ENCODE data around the gene FAM174C. TPM values are rescaled to one million over a fixed set of nuclear protein-coding genes. Genes with fewer than 3 reads are reported as not detected.

The FAM174C gene
- total and polyA plus RNA-seq, 2 donors from 2014 or later = 35.3 to 94.7 TPM

GRCh38 chr19:1321539-1321938, 46.2 kb downstream of the FAM174C start:
- no peaks in the 10 kb centered on the region for H3K27me3 ChIP-seq (ENCODE audit: control insufficient read depth, insufficient read depth, low read length)
- H3K9me3 ChIP-seq (ENCODE audit: control insufficient read depth in 2 of 3, insufficient read depth in 1 of 3, low read length in 3 of 3) = no peaks in the 10 kb centered on the region
- no peak for TF ChIP-seq CTCF (IDR thresholded peaks at IDR 0.05; ENCODE audit: borderline replicate concordance, extremely low read depth, insufficient read depth)
- H3K36me3 ChIP-seq (ENCODE audit: control insufficient read depth in 2 of 3, insufficient read depth in 3 of 3, low read length in 3 of 3) = no peaks in the 10 kb centered on the region
- H3K9ac ChIP-seq (ENCODE audit: low read length in 3 of 3) = no peak overlapping the region
- intact Hi-C loops (cut with DNase I) = no loop called here
- no peaks in the 10 kb centered on the region for H3K4me1 ChIP-seq (ENCODE audit: control insufficient read depth in 2 of 3, insufficient read depth in 2 of 3, low read depth in 1 of 3, low read length in 3 of 3)
- DNase-seq = no peak
- H3K4me3 ChIP-seq (ENCODE audit: low read length in 3 of 3) = no peak overlapping the region
- H3K27ac ChIP-seq (ENCODE audit: low read depth in 2 of 2, low read length in 2 of 2) = no peak overlapping the region
- no peak for FAIRE-seq

- no peak overlapping the region for H3K9ac ChIP-seq (ENCODE audit: low read length in 3 of 3)
- intact Hi-C loops (cut with DNase I) = no loop called here
- FAIRE-seq (no peak), DNase-seq (no peak)
- TF ChIP-seq CTCF (IDR thresholded peaks at IDR 0.05; ENCODE audit: borderline replicate concordance, extremely low read depth, insufficient read depth) = no peak
- no peaks in the 10 kb centered on the region for H3K27me3 ChIP-seq (ENCODE audit: control insufficient read depth, insufficient read depth, low read length)
- H3K4me3 ChIP-seq (ENCODE audit: low read length in 3 of 3) = no peak overlapping the region
- no peak overlapping the region for H3K27ac ChIP-seq (ENCODE audit: low read depth in 2 of 2, low read length in 2 of 2)
- H3K36me3 ChIP-seq (ENCODE audit: control insufficient read depth in 2 of 3, insufficient read depth in 3 of 3, low read length in 3 of 3) = no peaks in the 10 kb centered on the region
- no peaks in the 10 kb centered on the region for H3K4me1 ChIP-seq (ENCODE audit: control insufficient read depth in 2 of 3, insufficient read depth in 2 of 3, low read depth in 1 of 3, low read length in 3 of 3)
- no peaks in the 10 kb centered on the region for H3K9me3 ChIP-seq (ENCODE audit: control insufficient read depth in 2 of 3, insufficient read depth in 1 of 3, low read length in 3 of 3)
Observed at GRCh38 chr19:1322198-1322981, 47.1 kb downstream of the FAM174C start.

GRCh38 chr19:1324249-1324805, 49.0 kb downstream of the FAM174C start:
- DNase-seq = no peak
- no peak for TF ChIP-seq CTCF (IDR thresholded peaks at IDR 0.05; ENCODE audit: borderline replicate concordance, extremely low read depth, insufficient read depth)
- Histone ChIP-seq H3K27me3 (ENCODE audit: control insufficient read depth, insufficient read depth, low read length) (no peaks in the 10 kb centered on the region), H3K4me1 (ENCODE audit: control insufficient read depth in 2 of 3, insufficient read depth in 2 of 3, low read depth in 1 of 3, low read length in 3 of 3) (no peaks in the 10 kb centered on the region), H3K27ac (ENCODE audit: low read depth in 2 of 2, low read length in 2 of 2) (no peak overlapping the region), H3K9ac (ENCODE audit: low read length in 3 of 3) (no peak overlapping the region), H3K36me3 (ENCODE audit: control insufficient read depth in 2 of 3, insufficient read depth in 3 of 3, low read length in 3 of 3) (no peaks in the 10 kb centered on the region), H3K4me3 (ENCODE audit: low read length in 3 of 3) (no peak overlapping the region), H3K9me3 (ENCODE audit: control insufficient read depth in 2 of 3, insufficient read depth in 1 of 3, low read length in 3 of 3) (no peaks in the 10 kb centered on the region)
- no peak for FAIRE-seq
- intact Hi-C loops (cut with DNase I) = no loop called here

Data from kidney (tissue), 14 donors.